ENCODE data around the gene OR6Q1.

The OR6Q1 gene

GRCh38 chr11:58060939-58061672 lies 30.4 kb downstream of the OR6Q1 start:
- peak; percentile 32 for TF ChIP-seq CTCF (conservative IDR thresholded peaks at IDR 0.05; ENCODE audit: control insufficient read depth, insufficient read depth, low read depth, low read length)
- no peak overlapping the region for H3K4me3 ChIP-seq (ENCODE audit: control insufficient read depth, low read depth, low read length)
- peak; percentile 8 for DNase-seq (ENCODE audit: low read depth)

- DNase-seq (ENCODE audit: low read depth), result peak; percentile 93
- H3K4me3 ChIP-seq (ENCODE audit: control insufficient read depth, low read depth, low read length), result no peak overlapping the region
- no peak for TF ChIP-seq CTCF (conservative IDR thresholded peaks at IDR 0.05; ENCODE audit: control insufficient read depth, insufficient read depth, low read depth, low read length)
Observed at GRCh38 chr11:58061813-58062212, 31.1 kb downstream of the OR6Q1 start.

- no peak overlapping the region for H3K4me3 ChIP-seq (ENCODE audit: control insufficient read depth, low read depth, low read length)
- no peak for TF ChIP-seq CTCF (conservative IDR thresholded peaks at IDR 0.05; ENCODE audit: control insufficient read depth, insufficient read depth, low read depth, low read length)
- DNase-seq (ENCODE audit: low read depth), result peak; percentile 25
Observed at GRCh38 chr11:58067685-58068084, 36.9 kb downstream of the OR6Q1 start.

GRCh38 chr11:58068655-58069054 lies 37.9 kb downstream of the OR6Q1 start:
- no peak for DNase-seq (ENCODE audit: low read depth)
- no peak for TF ChIP-seq CTCF (conservative IDR thresholded peaks at IDR 0.05; ENCODE audit: control insufficient read depth, insufficient read depth, low read depth, low read length)
- H3K4me3 ChIP-seq (ENCODE audit: control insufficient read depth, low read depth, low read length), result no peak overlapping the region

- TF ChIP-seq CTCF (conservative IDR thresholded peaks at IDR 0.05; ENCODE audit: control insufficient read depth, insufficient read depth, low read depth, low read length), result no peak
- no peak overlapping the region for H3K4me3 ChIP-seq (ENCODE audit: control insufficient read depth, low read depth, low read length)
- no peak for DNase-seq (ENCODE audit: low read depth)
Observed at GRCh38 chr11:58070585-58070984, 39.8 kb downstream of the OR6Q1 start.

GRCh38 chr11:58075781-58076180 lies 45.0 kb downstream of the OR6Q1 start:
- TF ChIP-seq CTCF (conservative IDR thresholded peaks at IDR 0.05; ENCODE audit: control insufficient read depth, insufficient read depth, low read depth, low read length), result no peak
- H3K4me3 ChIP-seq (ENCODE audit: control insufficient read depth, low read depth, low read length), result no peak overlapping the region
- peak; percentile 66 for DNase-seq (ENCODE audit: low read depth)

Data from fibroblast of mammary gland (primary cell).